ENCODE results near the gene NBAS. TPM values are rescaled to one million over a fixed set of nuclear protein-coding genes. Genes with fewer than 3 reads are reported as not detected.

The NBAS gene
- total RNA-seq, 1 donor from 2014 or later = 61.6 TPM

DNA sequence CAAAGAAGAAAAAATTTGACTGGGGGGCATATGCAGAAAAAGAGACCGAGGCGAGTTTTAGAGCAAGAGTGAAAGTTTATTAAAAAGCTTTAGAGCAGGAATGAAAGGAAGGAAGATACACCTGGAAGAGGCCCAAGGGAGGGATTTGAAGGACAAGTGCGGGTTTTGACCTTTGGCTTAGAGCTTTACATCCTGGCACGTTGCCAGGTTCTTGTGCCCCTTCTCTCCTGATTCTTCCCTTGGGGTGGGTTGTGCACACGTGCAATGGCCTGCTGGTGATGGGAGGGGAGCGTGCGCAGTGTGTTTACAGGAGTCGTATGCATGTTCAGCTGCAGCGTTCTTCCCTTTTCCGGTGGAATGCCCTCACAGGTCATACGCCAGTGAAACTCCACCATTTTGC is 208.8 kb downstream of the NBAS start:
- no peaks in the 10 kb centered on the region for H3K9me3 Mint-ChIP-seq
- peaks cover 27% of the 10 kb centered on the region for H3K36me3 Mint-ChIP-seq (ENCODE audit: low read depth)
- peak overlapping the region; percentile 12 for H3K27ac Mint-ChIP-seq (ENCODE audit: unreplicated experiment)
- peaks cover 8% of the 10 kb centered on the region for H3K4me1 Mint-ChIP-seq
- TF ChIP-seq, protein P1, sequence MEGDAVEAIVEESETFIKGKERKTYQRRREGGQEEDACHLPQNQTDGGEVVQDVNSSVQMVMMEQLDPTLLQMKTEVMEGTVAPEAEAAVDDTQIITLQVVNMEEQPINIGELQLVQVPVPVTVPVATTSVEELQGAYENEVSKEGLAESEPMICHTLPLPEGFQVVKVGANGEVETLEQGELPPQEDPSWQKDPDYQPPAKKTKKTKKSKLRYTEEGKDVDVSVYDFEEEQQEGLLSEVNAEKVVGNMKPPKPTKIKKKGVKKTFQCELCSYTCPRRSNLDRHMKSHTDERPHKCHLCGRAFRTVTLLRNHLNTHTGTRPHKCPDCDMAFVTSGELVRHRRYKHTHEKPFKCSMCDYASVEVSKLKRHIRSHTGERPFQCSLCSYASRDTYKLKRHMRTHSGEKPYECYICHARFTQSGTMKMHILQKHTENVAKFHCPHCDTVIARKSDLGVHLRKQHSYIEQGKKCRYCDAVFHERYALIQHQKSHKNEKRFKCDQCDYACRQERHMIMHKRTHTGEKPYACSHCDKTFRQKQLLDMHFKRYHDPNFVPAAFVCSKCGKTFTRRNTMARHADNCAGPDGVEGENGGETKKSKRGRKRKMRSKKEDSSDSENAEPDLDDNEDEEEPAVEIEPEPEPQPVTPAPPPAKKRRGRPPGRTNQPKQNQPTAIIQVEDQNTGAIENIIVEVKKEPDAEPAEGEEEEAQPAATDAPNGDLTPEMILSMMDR (conservative IDR thresholded peaks at IDR 0.05) = no peak
- DNase-seq (ENCODE audit: low read depth, low spot score) = no peak
- H3K4me3 Mint-ChIP-seq = no peak overlapping the region
- H3K27me3 Mint-ChIP-seq (ENCODE audit: low read depth) = no peaks in the 10 kb centered on the region

DNA sequence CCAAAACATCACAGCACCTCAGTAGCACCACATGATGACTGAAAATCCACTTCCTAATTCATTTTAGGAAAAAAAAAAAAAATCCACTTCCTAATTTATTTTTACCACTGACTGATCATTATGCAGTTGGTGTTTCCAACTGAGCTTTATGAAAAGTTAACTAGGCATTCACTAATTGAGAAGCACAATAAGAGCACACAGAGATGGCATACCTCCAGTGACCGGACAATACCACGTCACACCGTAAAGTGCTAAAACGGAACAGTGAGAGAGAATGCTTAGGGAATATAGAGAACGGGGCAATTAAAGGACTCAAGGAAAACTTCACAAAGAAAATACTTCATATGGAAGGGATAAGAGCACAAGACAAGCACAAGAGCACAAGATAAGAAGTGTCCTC is 212.5 kb downstream of the NBAS start:
- no peak for DNase-seq (ENCODE audit: low read depth, low spot score)
- Mint-ChIP-seq H3K27ac (ENCODE audit: unreplicated experiment) (no peak overlapping the region), H3K4me3 (no peak overlapping the region), H3K36me3 (ENCODE audit: low read depth) (peaks cover 39% of the 10 kb centered on the region), H3K4me1 (peaks cover 8% of the 10 kb centered on the region), H3K9me3 (peaks cover 8% of the 10 kb centered on the region), H3K27me3 (ENCODE audit: low read depth) (no peaks in the 10 kb centered on the region)
- TF ChIP-seq, protein P1 (conservative IDR thresholded peaks at IDR 0.05) = no peak

DNA sequence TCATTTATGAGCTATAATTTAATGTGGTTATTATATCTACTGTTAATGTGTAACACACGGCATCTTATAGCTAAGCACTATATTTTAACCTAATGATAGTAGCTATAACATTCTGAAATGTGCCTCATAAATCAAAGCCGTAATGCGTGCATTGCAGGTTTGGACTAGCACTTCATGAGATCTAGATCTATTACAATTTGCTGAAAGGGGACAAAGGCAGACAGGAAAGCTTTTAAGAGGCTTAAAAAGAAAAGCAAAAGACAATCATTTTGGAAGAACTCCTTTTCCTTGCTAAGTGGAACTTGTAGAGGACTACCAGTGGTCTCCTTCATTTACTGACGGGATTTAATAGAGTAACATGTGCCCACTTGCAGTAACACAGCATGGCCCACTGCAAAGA is 213.1 kb downstream of the NBAS start:
- no peaks in the 10 kb centered on the region for H3K27me3 Mint-ChIP-seq (ENCODE audit: low read depth)
- no peak for DNase-seq (ENCODE audit: low read depth, low spot score)
- H3K4me1 Mint-ChIP-seq = peaks cover 8% of the 10 kb centered on the region
- no peak overlapping the region for H3K4me3 Mint-ChIP-seq
- H3K9me3 Mint-ChIP-seq = peaks cover 9% of the 10 kb centered on the region
- H3K27ac Mint-ChIP-seq (ENCODE audit: unreplicated experiment) = no peak overlapping the region
- H3K36me3 Mint-ChIP-seq (ENCODE audit: low read depth) = peaks cover 41% of the 10 kb centered on the region
- TF ChIP-seq, protein P1 (conservative IDR thresholded peaks at IDR 0.05) = no peak

DNA sequence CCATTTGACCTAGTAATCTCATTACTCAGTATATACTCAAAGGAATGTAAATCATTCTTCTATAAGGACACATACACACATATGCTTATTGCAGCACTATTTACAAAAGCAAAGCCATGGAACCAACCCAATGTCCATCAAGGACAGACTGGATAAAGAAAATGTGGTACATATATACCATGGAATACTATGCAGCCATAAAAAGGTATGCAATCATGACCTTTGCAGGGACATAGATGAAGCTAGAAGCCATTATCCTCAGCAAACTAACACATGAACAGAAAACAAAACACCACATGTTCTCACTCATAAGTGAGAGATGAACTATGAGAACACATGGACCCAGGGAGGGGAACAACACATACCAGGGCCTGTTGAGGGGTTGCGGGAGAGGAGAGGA is 214.5 kb downstream of the NBAS start:
- DNase-seq (ENCODE audit: low read depth, low spot score) = no peak
- no peaks in the 10 kb centered on the region for H3K27me3 Mint-ChIP-seq (ENCODE audit: low read depth)
- TF ChIP-seq, protein P1 (conservative IDR thresholded peaks at IDR 0.05) = no peak
- H3K9me3 Mint-ChIP-seq = peaks cover 11% of the 10 kb centered on the region
- H3K4me3 Mint-ChIP-seq = no peak overlapping the region
- H3K36me3 Mint-ChIP-seq (ENCODE audit: low read depth) = peaks cover 46% of the 10 kb centered on the region
- H3K4me1 Mint-ChIP-seq = peaks cover 8% of the 10 kb centered on the region
- no peak overlapping the region for H3K27ac Mint-ChIP-seq (ENCODE audit: unreplicated experiment)

DNA sequence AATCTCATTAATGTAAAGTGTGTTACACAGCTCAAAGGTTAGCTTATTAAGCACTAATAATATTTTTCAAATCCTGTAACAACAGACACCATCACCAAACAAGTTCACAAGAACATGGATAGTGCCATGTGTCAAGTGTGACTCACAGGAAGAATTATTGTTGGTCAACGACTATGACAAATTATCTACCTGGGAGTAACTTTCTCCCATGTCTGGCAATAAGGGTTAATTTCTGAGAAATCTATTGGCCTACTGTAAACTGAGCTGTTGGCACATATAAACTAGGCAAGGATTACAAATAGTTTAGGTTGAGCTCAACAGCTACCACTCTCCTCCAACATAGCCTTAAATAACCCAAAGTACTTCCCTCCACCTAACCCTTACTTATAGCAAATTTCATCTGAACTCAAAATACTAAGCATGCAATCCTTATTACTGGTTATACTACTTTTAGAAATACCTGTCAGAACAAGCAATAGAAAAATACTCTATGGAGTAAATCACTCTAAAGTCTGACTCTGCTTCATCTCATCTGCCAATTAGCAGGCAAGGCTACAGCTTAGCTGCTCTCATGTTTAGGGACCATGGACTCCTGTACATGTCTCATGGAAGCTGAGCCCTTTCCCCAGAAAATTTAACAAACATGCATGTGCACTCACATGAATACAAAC is 223.0 kb downstream of the NBAS start:
- Mint-ChIP-seq H3K27me3 (ENCODE audit: low read depth) (no peaks in the 10 kb centered on the region), H3K36me3 (ENCODE audit: low read depth) (peaks cover 17% of the 10 kb centered on the region), H3K27ac (ENCODE audit: unreplicated experiment) (no peak overlapping the region), H3K9me3 (peaks cover 3% of the 10 kb centered on the region), H3K4me1 (no peaks in the 10 kb centered on the region), H3K4me3 (no peak overlapping the region)
- TF ChIP-seq, protein P1 (conservative IDR thresholded peaks at IDR 0.05) = no peak
- DNase-seq (ENCODE audit: low read depth, low spot score) = no peak
